Measurements from ENCODE around the gene SRSF2. TPM values are rescaled to one million over a fixed set of nuclear protein-coding genes. Genes with fewer than 3 reads are reported as not detected.
"Not testable (repeated sequence)": the region's sequence is repeated elsewhere in the genome, so short reads cannot be mapped to it uniquely, and the experiment has no call there.

Gene SRSF2
- total and polyA plus RNA-seq, 9 donors: 111 to 238 (median 218) TPM

GRCh38 chr17:76757256-76757655, 20.1 kb upstream of the SRSF2 start:
- Histone ChIP-seq H3K4me3 (ENCODE audit: low read length) (no peak overlapping the region), H3K36me3 (ENCODE audit: control insufficient read depth, insufficient read depth, low read length) (peaks cover 51% of the 10 kb centered on the region), H3K9me3 (replicated peaks; ENCODE audit: control insufficient read depth, low read depth, low read length) (no peaks in the 10 kb centered on the region), H3K27ac (ENCODE audit: low read length) (no peak overlapping the region), H3K27me3 (ENCODE audit: control insufficient read depth, insufficient read depth, low read length) (no peaks in the 10 kb centered on the region), H3K4me1 (ENCODE audit: control insufficient read depth, insufficient read depth, low read length) (no peaks in the 10 kb centered on the region)
- no peak for DNase-seq
- 92% methylated on average over 3 of the region's 5 CpGs for WGBS (ENCODE audit: insufficient coverage)

DNA sequence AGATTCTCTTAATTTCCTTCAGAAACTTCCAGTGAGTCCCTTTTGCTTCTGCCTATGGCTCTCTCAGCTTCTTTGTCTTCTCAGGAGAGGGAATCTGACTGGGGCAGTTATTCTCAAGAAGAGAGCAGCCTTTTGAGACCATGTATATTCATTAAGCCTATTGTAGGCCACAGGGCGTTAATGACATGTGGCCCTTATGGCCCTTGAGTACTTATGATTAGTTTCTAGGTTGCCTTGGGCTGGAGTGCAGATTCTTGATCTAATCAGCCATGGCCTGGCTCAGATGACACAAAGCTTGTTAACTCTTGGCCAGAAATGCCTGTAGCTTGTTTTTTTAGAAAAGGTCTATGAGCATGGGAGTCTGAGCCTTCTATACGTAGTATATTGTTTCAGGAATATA, 18.2 kb upstream of the SRSF2 start:
- H3K36me3 ChIP-seq (ENCODE audit: control insufficient read depth, insufficient read depth, low read length): peaks cover 49% of the 10 kb centered on the region
- no CpG with 5 or more reads among the region's 2 CpGs for WGBS (ENCODE audit: insufficient coverage)
- H3K27ac ChIP-seq (ENCODE audit: low read length): no peak overlapping the region

GRCh38 chr17:76753061-76753961, 16.2 kb upstream of the SRSF2 start:
- no peak overlapping the region for H3K4me3 ChIP-seq (ENCODE audit: low read length)
- DNase-seq: no peak
- no peaks in the 10 kb centered on the region for H3K9me3 ChIP-seq (replicated peaks; ENCODE audit: control insufficient read depth, low read depth, low read length)
- WGBS (ENCODE audit: insufficient coverage): 90% methylated on average over 7 of the region's 12 CpGs
- H3K36me3 ChIP-seq (ENCODE audit: control insufficient read depth, insufficient read depth, low read length): peaks cover 48% of the 10 kb centered on the region
- H3K27ac ChIP-seq (ENCODE audit: low read length): no peak overlapping the region
- no peaks in the 10 kb centered on the region for H3K27me3 ChIP-seq (ENCODE audit: control insufficient read depth, insufficient read depth, low read length)
- H3K4me1 ChIP-seq (ENCODE audit: control insufficient read depth, insufficient read depth, low read length): no peaks in the 10 kb centered on the region

More for the DNA sequence above, 18.2 kb upstream of the SRSF2 start:
- no peaks in the 10 kb centered on the region for H3K27me3 ChIP-seq (ENCODE audit: control insufficient read depth, insufficient read depth, low read length)
- no peaks in the 10 kb centered on the region for H3K9me3 ChIP-seq (replicated peaks; ENCODE audit: control insufficient read depth, low read depth, low read length)
- no peak overlapping the region for H3K4me3 ChIP-seq (ENCODE audit: low read length)
- no peaks in the 10 kb centered on the region for H3K4me1 ChIP-seq (ENCODE audit: control insufficient read depth, insufficient read depth, low read length)
- DNase-seq: no peak

DNA sequence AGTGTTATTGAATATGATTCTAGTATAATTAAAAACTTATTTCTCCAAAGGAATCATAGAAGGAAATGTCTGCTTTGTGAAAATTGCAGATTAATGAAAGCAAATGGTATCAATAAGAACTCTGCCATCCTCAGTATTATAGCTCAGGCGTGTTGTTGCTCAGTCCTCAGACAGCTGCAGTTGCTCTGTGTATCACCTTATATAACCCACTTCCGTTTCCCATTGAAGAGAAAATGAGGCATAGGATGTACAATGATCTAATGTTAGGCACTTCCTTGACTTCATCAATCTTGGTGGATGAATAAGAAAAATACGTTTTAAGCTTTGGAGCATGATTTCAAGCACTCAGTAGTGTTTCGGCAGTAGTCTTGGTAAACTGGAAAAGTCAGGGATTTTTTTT, 14.9 kb upstream of the SRSF2 start:
- Histone ChIP-seq H3K4me1 (ENCODE audit: control insufficient read depth, insufficient read depth, low read length) (peaks cover 2% of the 10 kb centered on the region), H3K4me3 (ENCODE audit: low read length) (no peak overlapping the region), H3K9me3 (replicated peaks; ENCODE audit: control insufficient read depth, low read depth, low read length) (no peaks in the 10 kb centered on the region), H3K36me3 (ENCODE audit: control insufficient read depth, insufficient read depth, low read length) (peaks cover 54% of the 10 kb centered on the region), H3K27me3 (ENCODE audit: control insufficient read depth, insufficient read depth, low read length) (no peaks in the 10 kb centered on the region), H3K27ac (ENCODE audit: low read length) (no peak overlapping the region)
- WGBS (ENCODE audit: insufficient coverage): 100% methylated on average over 2 of the region's 4 CpGs
- no peak for DNase-seq

GRCh38 chr17:76751416-76751993, 14.4 kb upstream of the SRSF2 start:
- H3K4me3 ChIP-seq (ENCODE audit: low read length): no peak overlapping the region
- peaks cover 56% of the 10 kb centered on the region for H3K36me3 ChIP-seq (ENCODE audit: control insufficient read depth, insufficient read depth, low read length)
- H3K9me3 ChIP-seq (replicated peaks; ENCODE audit: control insufficient read depth, low read depth, low read length): peaks cover under 1% of the 10 kb centered on the region
- H3K4me1 ChIP-seq (ENCODE audit: control insufficient read depth, insufficient read depth, low read length): peaks cover 2% of the 10 kb centered on the region
- no peak for DNase-seq
- no peak overlapping the region for H3K27ac ChIP-seq (ENCODE audit: low read length)
- no peaks in the 10 kb centered on the region for H3K27me3 ChIP-seq (ENCODE audit: control insufficient read depth, insufficient read depth, low read length)
- no CpG with 5 or more reads among the region's 3 CpGs for WGBS (ENCODE audit: insufficient coverage)

DNA sequence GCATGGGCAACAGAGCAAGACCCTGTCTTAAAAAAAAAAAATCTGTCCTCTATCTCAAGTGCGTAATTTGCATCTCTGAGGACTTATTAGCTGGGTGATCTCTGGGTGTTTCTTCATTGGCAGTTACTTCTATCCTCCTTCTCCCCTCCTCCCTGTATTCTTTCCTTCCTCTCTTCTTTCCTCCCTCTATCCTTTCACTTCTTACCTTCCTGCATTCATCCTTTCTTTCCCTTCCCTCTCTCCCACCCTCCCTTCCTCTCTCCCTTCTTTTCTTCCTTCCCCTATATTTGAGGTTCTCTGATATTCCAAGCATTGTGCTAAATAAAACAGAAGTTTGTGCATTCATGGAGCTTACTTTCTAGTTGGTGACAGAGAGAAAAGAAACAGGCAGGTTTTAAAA, 11.5 kb upstream of the SRSF2 start:
- peaks cover 2% of the 10 kb centered on the region for H3K4me1 ChIP-seq (ENCODE audit: control insufficient read depth, insufficient read depth, low read length)

GRCh38 chr17:76747716-76748363, 10.7 kb upstream of the SRSF2 start:
- Histone ChIP-seq H3K27me3 (ENCODE audit: control insufficient read depth, insufficient read depth, low read length) (no peaks in the 10 kb centered on the region), H3K27ac (ENCODE audit: low read length) (peak overlapping the region; percentile 59), H3K36me3 (ENCODE audit: control insufficient read depth, insufficient read depth, low read length) (peaks cover 59% of the 10 kb centered on the region), H3K4me1 (ENCODE audit: control insufficient read depth, insufficient read depth, low read length) (peaks cover 2% of the 10 kb centered on the region), H3K4me3 (ENCODE audit: low read length) (no peak overlapping the region), H3K9me3 (replicated peaks; ENCODE audit: control insufficient read depth, low read depth, low read length) (peaks cover 2% of the 10 kb centered on the region)
- peak; percentile 22 for DNase-seq
- 81% methylated on average over 8 of the region's 9 CpGs for WGBS (ENCODE audit: insufficient coverage)

More for the DNA sequence above, 11.5 kb upstream of the SRSF2 start:
- Histone ChIP-seq H3K27me3 (ENCODE audit: control insufficient read depth, insufficient read depth, low read length) (no peaks in the 10 kb centered on the region), H3K27ac (ENCODE audit: low read length) (no peak overlapping the region), H3K36me3 (ENCODE audit: control insufficient read depth, insufficient read depth, low read length) (peaks cover 62% of the 10 kb centered on the region), H3K9me3 (replicated peaks; ENCODE audit: control insufficient read depth, low read depth, low read length) (peaks cover 2% of the 10 kb centered on the region), H3K4me3 (ENCODE audit: low read length) (no peak overlapping the region)
- WGBS (ENCODE audit: insufficient coverage): no CpG with 5 or more reads among the region's 1 CpG
- no peak for DNase-seq

DNA sequence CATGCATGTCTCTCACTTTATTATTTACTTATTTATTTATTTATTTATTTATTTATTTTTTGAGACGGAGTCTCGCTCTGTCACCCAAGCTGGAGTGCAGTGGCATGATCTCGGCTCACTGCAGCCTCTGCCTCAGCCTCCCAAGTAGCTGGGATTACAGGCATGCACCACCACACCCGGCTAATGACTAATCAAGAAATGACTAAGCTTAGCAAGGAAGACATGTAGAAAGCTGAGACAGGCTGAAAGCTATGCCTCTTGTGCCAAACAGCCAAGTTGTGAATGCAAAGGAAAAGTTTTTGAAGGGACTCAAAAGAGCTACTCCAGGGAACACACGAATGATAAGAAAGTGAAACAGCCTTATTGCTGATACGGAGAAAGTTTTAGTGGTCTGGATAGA, 8.7 kb upstream of the SRSF2 start:
- not testable (repeated sequence) for H3K27ac ChIP-seq (ENCODE audit: low read length); H3K27me3 ChIP-seq (ENCODE audit: control insufficient read depth, insufficient read depth, low read length); H3K9me3 ChIP-seq (replicated peaks; ENCODE audit: control insufficient read depth, low read depth, low read length); DNase-seq; H3K4me3 ChIP-seq (ENCODE audit: low read length); H3K4me1 ChIP-seq (ENCODE audit: control insufficient read depth, insufficient read depth, low read length)
- peaks cover 62% of the 10 kb centered on the region for H3K36me3 ChIP-seq (ENCODE audit: control insufficient read depth, insufficient read depth, low read length)
- no CpG with 5 or more reads among the region's 6 CpGs for WGBS (ENCODE audit: insufficient coverage)

DNA sequence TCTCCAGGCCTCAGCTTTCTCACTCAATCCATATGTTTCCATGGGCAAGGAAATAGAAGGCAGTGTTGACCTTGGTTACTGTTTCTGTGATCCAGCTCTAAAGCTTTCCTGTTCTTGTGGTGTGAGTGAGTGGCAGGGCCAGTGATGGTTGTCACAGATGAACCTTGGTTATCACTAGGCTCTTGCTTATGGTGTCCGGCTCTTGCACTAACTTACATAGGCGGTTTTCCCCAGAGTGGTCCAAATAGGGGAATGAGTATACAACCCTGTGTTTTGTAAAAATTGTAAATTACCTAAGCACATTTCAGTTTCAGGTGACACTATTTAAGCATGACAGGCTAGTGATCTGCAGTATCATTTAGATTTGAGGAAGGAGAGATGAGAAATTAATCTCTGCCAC, 7.6 kb upstream of the SRSF2 start:
- H3K4me3 ChIP-seq (ENCODE audit: low read length): no peak overlapping the region
- H3K27ac ChIP-seq (ENCODE audit: low read length): no peak overlapping the region
- peaks cover 2% of the 10 kb centered on the region for H3K9me3 ChIP-seq (replicated peaks; ENCODE audit: control insufficient read depth, low read depth, low read length)
- no peaks in the 10 kb centered on the region for H3K27me3 ChIP-seq (ENCODE audit: control insufficient read depth, insufficient read depth, low read length)
- no CpG with 5 or more reads among the region's 2 CpGs for WGBS (ENCODE audit: insufficient coverage)
- no peak for DNase-seq
- peaks cover 4% of the 10 kb centered on the region for H3K4me1 ChIP-seq (ENCODE audit: control insufficient read depth, insufficient read depth, low read length)
- peaks cover 60% of the 10 kb centered on the region for H3K36me3 ChIP-seq (ENCODE audit: control insufficient read depth, insufficient read depth, low read length)

- Histone ChIP-seq H3K27me3 (ENCODE audit: control insufficient read depth, insufficient read depth, low read length) (no peaks in the 10 kb centered on the region), H3K27ac (ENCODE audit: low read length) (no peak overlapping the region), H3K36me3 (ENCODE audit: control insufficient read depth, insufficient read depth, low read length) (peaks cover 46% of the 10 kb centered on the region), H3K4me3 (ENCODE audit: low read length) (no peak overlapping the region), H3K4me1 (ENCODE audit: control insufficient read depth, insufficient read depth, low read length) (peaks cover 6% of the 10 kb centered on the region), H3K9me3 (replicated peaks; ENCODE audit: control insufficient read depth, low read depth, low read length) (peaks cover 2% of the 10 kb centered on the region)
- DNase-seq: no peak
Observed at GRCh38 chr17:76742958-76743357, 5.8 kb upstream of the SRSF2 start.

Data from muscle of leg (tissue), 11 donors.